ENCODE data around the gene TBC1D4.

DNA sequence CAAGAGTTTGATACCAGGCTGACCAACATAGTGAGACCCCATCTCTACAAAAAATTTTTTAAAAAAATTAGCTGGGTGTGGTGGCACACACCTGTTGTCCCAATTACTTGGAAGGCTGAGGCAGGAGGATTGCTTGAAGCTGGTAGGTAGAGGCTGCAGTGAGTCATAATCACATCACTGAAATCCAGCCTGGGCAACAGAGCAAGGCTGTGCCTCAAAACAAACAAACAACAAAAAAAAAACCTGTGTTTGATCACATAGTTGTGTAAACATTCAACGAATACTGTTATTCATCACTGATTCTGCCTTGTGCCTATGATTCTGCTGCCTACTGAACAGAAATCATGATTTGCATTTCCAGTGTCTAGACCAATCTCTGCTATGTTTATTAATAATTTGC is 134.0 kb downstream of the TBC1D4 start:
- no peak for TF ChIP-seq CTCF (conservative IDR thresholded peaks at IDR 0.05)
- TF ChIP-seq EZH2 (IDR thresholded peaks at IDR 0.05; ENCODE audit: low read depth) = no peak
